Measurements from ENCODE around the gene UNC5C.

Gene UNC5C

GRCh38 chr4:95522682-95523530 is 25.9 kb downstream of the UNC5C start:
- no peak for DNase-seq (ENCODE audit: low read depth)

- no peak for DNase-seq (ENCODE audit: low read depth)
Observed at GRCh38 chr4:95517576-95518345, 31.0 kb downstream of the UNC5C start.

GRCh38 chr4:95516528-95517017 is 32.2 kb downstream of the UNC5C start:
- DNase-seq (ENCODE audit: low read depth), result no peak

- DNase-seq (ENCODE audit: low read depth), result no peak
Observed at GRCh38 chr4:95515589-95515988, 33.2 kb downstream of the UNC5C start.

- no peak for DNase-seq (ENCODE audit: low read depth)
Observed at GRCh38 chr4:95513022-95513421, 35.8 kb downstream of the UNC5C start.

GRCh38 chr4:95511477-95511876 is 37.3 kb downstream of the UNC5C start:
- DNase-seq (ENCODE audit: low read depth), result no peak

- DNase-seq (ENCODE audit: low read depth), result no peak
Observed at GRCh38 chr4:95510877-95511276, 37.9 kb downstream of the UNC5C start.

GRCh38 chr4:95510145-95510544 is 38.6 kb downstream of the UNC5C start:
- DNase-seq (ENCODE audit: low read depth), result no peak

GRCh38 chr4:95508421-95508820 is 40.4 kb downstream of the UNC5C start:
- no peak for DNase-seq (ENCODE audit: low read depth)

- no peak for DNase-seq (ENCODE audit: low read depth)
Observed at GRCh38 chr4:95507561-95507960, 41.2 kb downstream of the UNC5C start.

- DNase-seq (ENCODE audit: low read depth), result no peak
Observed at GRCh38 chr4:95507147-95507546, 41.6 kb downstream of the UNC5C start.

- no peak for DNase-seq (ENCODE audit: low read depth)
Observed at GRCh38 chr4:95506264-95506663, 42.5 kb downstream of the UNC5C start.

GRCh38 chr4:95505799-95506198 is 43.0 kb downstream of the UNC5C start:
- no peak for DNase-seq (ENCODE audit: low read depth)

GRCh38 chr4:95505151-95505550 is 43.6 kb downstream of the UNC5C start:
- no peak for DNase-seq (ENCODE audit: low read depth)

- no peak for DNase-seq (ENCODE audit: low read depth)
Observed at GRCh38 chr4:95504501-95504900, 44.3 kb downstream of the UNC5C start.

- no peak for DNase-seq (ENCODE audit: low read depth)
Observed at GRCh38 chr4:95500361-95500760, 48.4 kb downstream of the UNC5C start.

- no peak for DNase-seq (ENCODE audit: low read depth)
Observed at GRCh38 chr4:95499291-95499696, 49.5 kb downstream of the UNC5C start.

- no peak for DNase-seq (ENCODE audit: low read depth)
Observed at GRCh38 chr4:95494186-95494585, 54.6 kb downstream of the UNC5C start.

GRCh38 chr4:95478679-95479078 is 70.1 kb downstream of the UNC5C start:
- no peak for DNase-seq (ENCODE audit: low read depth)

- no peak for DNase-seq (ENCODE audit: low read depth)
Observed at GRCh38 chr4:95476121-95476520, 72.7 kb downstream of the UNC5C start.

- no peak for DNase-seq (ENCODE audit: low read depth)
Observed at GRCh38 chr4:95472534-95472933, 76.2 kb downstream of the UNC5C start.

GRCh38 chr4:95470622-95471021 is 78.2 kb downstream of the UNC5C start:
- no peak for DNase-seq (ENCODE audit: low read depth)

GRCh38 chr4:95469617-95470016 is 79.2 kb downstream of the UNC5C start:
- no peak for DNase-seq (ENCODE audit: low read depth)

All from stimulated activated CD8-positive, alpha-beta memory T cell treated with anti-CD3 and anti-CD28 coated beads, Interleukin-4, amount 100 ng/mL, for 24 hours (primary cell).